ENCODE results near the gene MED10. TPM values are rescaled to one million over a fixed set of nuclear protein-coding genes. Genes with fewer than 3 reads are reported as not detected.

Gene MED10
- polyA plus RNA-seq, 6 donors from 2014 or later = 99.9 to 134 (median 112) TPM

GRCh38 chr5:6408260-6408596, 29.9 kb upstream of the MED10 start:
- peaks cover 0 to 4% (median 0%) of the 10 kb centered on the region in 7 donors for H3K9me3 Mint-ChIP-seq
- no peak overlapping the region for H3K27ac Mint-ChIP-seq
- no peak for ATAC-seq (ENCODE audit: low read depth in 2 of 2)
- H3K36me3 Mint-ChIP-seq = no peaks in the 10 kb centered on the region
- no peak for DNase-seq
- H3K27me3 Mint-ChIP-seq = peaks cover 9 to 38% (median 23%) of the 10 kb centered on the region in 3 donors
- H3K4me1 Mint-ChIP-seq = no peaks in the 10 kb centered on the region
- no peak overlapping the region for H3K4me3 Mint-ChIP-seq

- H3K36me3 Mint-ChIP-seq = no peaks in the 10 kb centered on the region
- no peaks in the 10 kb centered on the region for H3K4me1 Mint-ChIP-seq
- H3K4me3 Mint-ChIP-seq = no peak overlapping the region
- H3K9me3 Mint-ChIP-seq = peaks cover 0 to 4% (median 0%) of the 10 kb centered on the region in 7 donors
- ATAC-seq (ENCODE audit: low read depth in 2 of 2) (no peak), DNase-seq (no peak)
- peaks cover 13 to 40% (median 27%) of the 10 kb centered on the region in 3 donors for H3K27me3 Mint-ChIP-seq
- H3K27ac Mint-ChIP-seq = no peak overlapping the region
Measured at GRCh38 chr5:6407558-6408259, 29.4 kb upstream of the MED10 start.

- Mint-ChIP-seq H3K27ac (no peak overlapping the region), H3K36me3 (no peaks in the 10 kb centered on the region)
Measured at GRCh38 chr5:6405591-6405990, 27.2 kb upstream of the MED10 start.

GRCh38 chr5:6404129-6404528, 25.8 kb upstream of the MED10 start:
- ATAC-seq (ENCODE audit: low read depth in 2 of 2) (no peak), DNase-seq (no peak)
- H3K27me3 Mint-ChIP-seq = peaks cover 17 to 48% (median 33%) of the 10 kb centered on the region in 3 donors
- H3K27ac Mint-ChIP-seq = no peak overlapping the region
- H3K4me3 Mint-ChIP-seq = no peak overlapping the region
- peaks cover 0 to 2% (median 0%) of the 10 kb centered on the region in 7 donors for H3K9me3 Mint-ChIP-seq
- no peaks in the 10 kb centered on the region for H3K36me3 Mint-ChIP-seq
- no peaks in the 10 kb centered on the region for H3K4me1 Mint-ChIP-seq

More at GRCh38 chr5:6405591-6405990, 27.2 kb upstream of the MED10 start:
- H3K4me1 Mint-ChIP-seq = no peaks in the 10 kb centered on the region
- peaks cover 18 to 47% (median 32%) of the 10 kb centered on the region in 3 donors for H3K27me3 Mint-ChIP-seq
- peaks cover 0 to 4% (median 0%) of the 10 kb centered on the region in 7 donors for H3K9me3 Mint-ChIP-seq
- DNase-seq (no peak), ATAC-seq (ENCODE audit: low read depth in 2 of 2) (no peak)
- H3K4me3 Mint-ChIP-seq = no peak overlapping the region

- ATAC-seq (ENCODE audit: low read depth in 2 of 2) = no peak
- Mint-ChIP-seq H3K27ac (no peak overlapping the region), H3K36me3 (no peaks in the 10 kb centered on the region), H3K9me3 (no peaks in the 10 kb centered on the region), H3K27me3 (peaks cover 15 to 41% (median 28%) of the 10 kb centered on the region in 3 donors), H3K4me1 (no peaks in the 10 kb centered on the region), H3K4me3 (no peak overlapping the region)
- DNase-seq = no peak
Measured at GRCh38 chr5:6403416-6403815, 25.1 kb upstream of the MED10 start.

GRCh38 chr5:6402939-6403338, 24.6 kb upstream of the MED10 start:
- no peaks in the 10 kb centered on the region for H3K4me1 Mint-ChIP-seq
- peaks cover 0 to under 1% (median 0%) of the 10 kb centered on the region in 7 donors for H3K9me3 Mint-ChIP-seq
- no peak for ATAC-seq (ENCODE audit: low read depth in 2 of 2)
- peaks cover 15 to 40% (median 28%) of the 10 kb centered on the region in 3 donors for H3K27me3 Mint-ChIP-seq
- H3K27ac Mint-ChIP-seq = no peak overlapping the region
- no peaks in the 10 kb centered on the region for H3K36me3 Mint-ChIP-seq
- DNase-seq = no peak
- no peak overlapping the region for H3K4me3 Mint-ChIP-seq

GRCh38 chr5:6401410-6401809, 23.1 kb upstream of the MED10 start:
- ATAC-seq (ENCODE audit: low read depth in 2 of 2) (no peak), DNase-seq (no peak)
- peaks cover 0 to 1% (median 0%) of the 10 kb centered on the region in 3 donors for H3K4me1 Mint-ChIP-seq
- H3K36me3 Mint-ChIP-seq = peaks cover 0 to 2% of the 10 kb centered on the region in 2 donors
- H3K4me3 Mint-ChIP-seq = no peak overlapping the region
- peaks cover 15 to 38% (median 28%) of the 10 kb centered on the region in 3 donors for H3K27me3 Mint-ChIP-seq
- H3K27ac Mint-ChIP-seq = peak overlapping the region in 1 of 6 donors; percentile 8
- H3K9me3 Mint-ChIP-seq = peaks cover 0 to 5% (median 0%) of the 10 kb centered on the region in 7 donors

- Mint-ChIP-seq H3K9me3 (peaks cover 0 to 5% (median 0%) of the 10 kb centered on the region in 7 donors), H3K27me3 (peaks cover 26 to 49% (median 38%) of the 10 kb centered on the region in 3 donors), H3K4me3 (no peak overlapping the region), H3K4me1 (peaks cover 0 to 5% (median 0%) of the 10 kb centered on the region in 3 donors), H3K36me3 (peaks cover 0 to 6% of the 10 kb centered on the region in 2 donors), H3K27ac (peak overlapping the region in 2 of 6 donors; percentile 4 to 24)
- DNase-seq (no peak), ATAC-seq (ENCODE audit: low read depth in 2 of 2) (no peak)
Measured at GRCh38 chr5:6399980-6400910, 21.9 kb upstream of the MED10 start.

- ATAC-seq (ENCODE audit: low read depth in 2 of 2) = no peak
- Mint-ChIP-seq H3K4me3 (no peak overlapping the region), H3K27ac (no peak overlapping the region), H3K9me3 (peaks cover 0 to 5% (median 0%) of the 10 kb centered on the region in 7 donors), H3K36me3 (peaks cover 0 to 6% of the 10 kb centered on the region in 2 donors), H3K27me3 (peaks cover 32 to 51% (median 38%) of the 10 kb centered on the region in 3 donors), H3K4me1 (peaks cover 0 to 10% (median 5%) of the 10 kb centered on the region in 3 donors)
- no peak for DNase-seq
Measured at GRCh38 chr5:6398570-6399230, 20.4 kb upstream of the MED10 start.

GRCh38 chr5:6397536-6398269, 19.4 kb upstream of the MED10 start:
- Mint-ChIP-seq H3K27ac (no peak overlapping the region), H3K36me3 (peaks cover 0 to 13% of the 10 kb centered on the region in 2 donors), H3K27me3 (peaks cover 38 to 49% (median 40%) of the 10 kb centered on the region in 3 donors)

GRCh38 chr5:6396836-6397535, 18.6 kb upstream of the MED10 start:
- Mint-ChIP-seq H3K27me3 (peaks cover 40 to 50% (median 47%) of the 10 kb centered on the region in 3 donors), H3K4me1 (peaks cover 0 to 13% (median 13%) of the 10 kb centered on the region in 3 donors), H3K27ac (no peak overlapping the region), H3K9me3 (peaks cover 0 to 11% (median 0%) of the 10 kb centered on the region in 7 donors), H3K36me3 (peaks cover 0 to 16% of the 10 kb centered on the region in 2 donors), H3K4me3 (no peak overlapping the region)
- no peak for ATAC-seq (ENCODE audit: low read depth in 2 of 2)
- DNase-seq = no peak

More at GRCh38 chr5:6397536-6398269, 19.4 kb upstream of the MED10 start:
- ATAC-seq (ENCODE audit: low read depth in 2 of 2) (no peak), DNase-seq (no peak)
- Mint-ChIP-seq H3K4me3 (no peak overlapping the region), H3K4me1 (peaks cover 0 to 13% (median 13%) of the 10 kb centered on the region in 3 donors), H3K9me3 (peaks cover 0 to 10% (median 0%) of the 10 kb centered on the region in 7 donors)

- H3K27ac Mint-ChIP-seq = no peak overlapping the region
- peaks cover 0 to 11% (median 0%) of the 10 kb centered on the region in 7 donors for H3K9me3 Mint-ChIP-seq
- H3K27me3 Mint-ChIP-seq = peaks cover 44 to 54% (median 47%) of the 10 kb centered on the region in 3 donors
- peaks cover 0 to 16% of the 10 kb centered on the region in 2 donors for H3K36me3 Mint-ChIP-seq
- DNase-seq (no peak), ATAC-seq (ENCODE audit: low read depth in 2 of 2) (no peak)
- H3K4me3 Mint-ChIP-seq = no peak overlapping the region
- peaks cover 0 to 13% (median 13%) of the 10 kb centered on the region in 3 donors for H3K4me1 Mint-ChIP-seq
Measured at GRCh38 chr5:6396043-6396442, 17.7 kb upstream of the MED10 start.

Measured in naive B cell (primary cell).